Measurements from ENCODE around the gene CCDC117.
"Not testable (repeated sequence)": the region's sequence is repeated elsewhere in the genome, so short reads cannot be mapped to it uniquely, and the experiment has no call there.

Gene CCDC117

DNA sequence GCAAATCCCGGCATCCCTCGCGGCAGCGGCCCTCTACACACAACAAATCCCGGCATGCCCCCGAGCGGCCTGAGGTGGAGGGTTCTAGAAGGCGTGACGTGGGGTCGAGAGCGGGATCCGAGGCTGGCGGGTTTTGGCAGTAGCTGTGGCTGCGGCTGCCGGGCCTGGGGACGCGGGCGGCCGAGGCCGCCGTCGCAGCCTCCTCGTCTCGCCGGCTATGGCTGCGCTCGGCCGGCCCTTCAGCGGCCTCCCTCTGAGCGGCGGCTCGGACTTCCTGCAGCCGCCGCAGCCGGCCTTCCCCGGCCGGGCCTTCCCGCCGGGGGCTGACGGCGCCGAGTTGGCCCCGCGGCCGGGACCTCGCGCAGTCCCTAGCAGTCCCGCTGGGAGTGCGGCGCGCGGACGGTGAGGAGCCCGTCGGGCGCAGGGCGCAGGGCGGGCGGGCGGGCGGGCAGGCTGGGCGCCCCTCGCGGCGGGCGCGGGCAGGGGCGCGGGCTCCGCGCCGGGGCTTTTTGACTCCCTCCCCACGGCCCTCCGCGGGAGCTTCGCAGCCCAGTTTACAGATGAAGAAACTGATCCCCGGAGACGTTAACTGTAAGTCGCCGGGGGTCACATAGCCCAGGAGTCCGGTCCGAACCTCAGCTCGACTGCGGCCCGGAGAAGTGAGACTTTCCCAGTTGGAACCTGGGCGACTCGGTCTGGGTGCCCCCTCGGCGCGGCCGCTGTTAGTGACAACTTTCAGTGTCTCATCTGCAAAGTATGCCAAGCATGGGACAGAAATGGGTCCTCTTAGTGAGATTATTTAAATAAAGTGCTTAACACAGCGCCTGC lies at the start of gene CCDC117:
Gene CCDC117 (plus strand): TSS at position 63 of the 828 bp plus-strand sequence. CDS start 155 bp downstream, at position 218.
- DNase-seq (ENCODE audit: low spot score), result peak; percentile 93

DNA sequence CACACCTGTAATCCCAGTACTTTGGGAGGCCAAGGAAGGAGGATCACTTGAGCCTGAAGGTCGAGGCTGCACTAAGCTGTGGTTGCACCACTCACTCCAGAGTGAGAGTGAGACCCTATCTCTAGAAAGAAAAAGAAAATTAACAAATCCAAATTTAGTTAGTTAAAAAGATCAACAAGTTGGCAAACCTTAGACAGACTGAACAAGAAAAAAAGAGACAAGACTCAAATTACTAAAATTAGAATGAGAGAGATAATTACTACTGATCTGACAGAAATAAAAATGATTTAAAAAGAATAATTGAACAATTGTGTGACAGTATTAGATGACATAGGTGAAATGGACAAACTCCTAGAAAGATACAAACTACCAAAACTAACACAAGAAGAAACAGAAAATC lies 44.5 kb upstream of the CCDC117 start:
- DNase-seq (ENCODE audit: low spot score), result no peak

- DNase-seq (ENCODE audit: low spot score), result no peak
Measured at GRCh38 chr22:28728621-28729313, 43.7 kb upstream of the CCDC117 start.

DNA sequence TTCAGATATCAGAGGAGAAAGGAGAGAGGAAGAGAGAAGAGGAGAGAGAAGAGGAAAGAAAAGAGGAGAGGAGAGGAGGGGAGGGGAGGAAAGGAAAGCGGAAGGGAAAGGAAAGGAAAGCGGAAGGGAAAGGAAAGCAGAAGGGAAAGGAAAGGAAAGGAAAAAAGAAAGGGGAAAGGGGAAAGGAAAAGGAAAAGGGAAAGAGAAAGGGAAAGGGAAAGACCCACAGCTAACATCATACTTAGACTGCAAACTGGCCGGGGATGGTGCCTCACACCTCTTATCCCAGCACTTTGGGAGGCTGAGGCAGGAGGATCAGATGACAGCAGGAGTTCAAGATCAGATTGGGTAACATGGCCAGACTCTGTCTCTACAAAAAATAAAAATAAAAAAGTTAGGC lies 42.3 kb upstream of the CCDC117 start:
- DNase-seq (ENCODE audit: low spot score), result no peak

- DNase-seq (ENCODE audit: low spot score), result no peak
Measured at GRCh38 chr22:28734393-28734792, 38.1 kb upstream of the CCDC117 start.

DNA sequence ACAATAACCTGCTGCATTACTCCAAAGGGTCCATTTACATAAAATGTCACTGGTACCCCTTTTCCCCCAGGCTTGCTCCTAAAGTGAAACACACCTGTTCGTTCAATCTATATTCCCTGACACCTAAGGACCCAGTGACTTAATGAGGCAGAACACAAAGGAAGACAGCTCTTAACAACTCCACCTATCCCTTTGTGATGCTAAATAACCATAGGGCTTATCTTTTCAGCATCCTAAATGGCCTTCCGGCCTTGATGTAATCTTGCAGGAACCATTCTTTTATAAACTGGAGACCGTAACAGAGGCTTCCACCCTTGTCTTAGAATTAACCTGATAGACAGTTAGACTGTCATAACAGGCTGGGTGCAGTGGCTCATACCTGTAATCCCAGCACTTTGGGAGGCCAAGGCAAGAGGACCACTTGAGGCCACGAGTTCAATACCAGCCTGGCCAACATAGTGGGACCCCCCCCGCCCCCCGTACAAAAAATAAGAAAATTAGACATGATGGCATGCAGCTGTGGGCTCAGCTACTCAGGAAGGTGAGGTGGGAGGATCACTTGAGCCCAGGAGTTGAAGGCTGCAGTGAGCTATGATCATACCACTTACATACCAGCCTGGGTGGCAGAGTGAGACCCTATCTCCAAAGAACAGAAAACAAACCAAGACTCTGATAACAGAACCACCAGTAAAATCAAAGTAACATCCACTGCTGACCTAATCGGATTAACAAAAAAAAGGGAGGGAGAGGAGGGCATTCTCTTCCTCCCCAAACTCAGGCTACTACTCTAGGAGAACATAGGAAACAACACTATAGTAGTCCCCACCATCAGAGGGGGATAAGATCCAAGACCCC lies 36.0 kb upstream of the CCDC117 start:
- DNase-seq (ENCODE audit: low spot score), result no peak

GRCh38 chr22:28737701-28738100 lies 34.8 kb upstream of the CCDC117 start:
- no peak for DNase-seq (ENCODE audit: low spot score)

DNA sequence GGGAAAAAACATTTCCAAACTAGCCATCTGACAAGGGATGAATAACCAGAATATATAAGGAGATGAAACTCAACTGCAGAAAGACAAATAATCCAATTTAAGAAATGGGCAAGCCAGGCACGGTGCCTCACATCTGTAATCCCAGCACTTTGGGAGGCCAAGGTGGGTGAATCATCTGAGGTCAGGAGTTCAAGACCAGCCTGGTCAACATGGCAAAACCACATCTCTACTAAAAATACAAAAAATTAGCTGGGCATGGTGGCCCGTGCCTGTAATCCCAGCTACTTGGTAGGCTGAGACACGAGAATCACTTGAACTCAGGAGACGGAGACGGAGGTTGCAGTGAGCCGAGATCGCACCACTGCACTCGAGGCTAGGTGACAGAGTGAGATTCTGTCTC lies 33.6 kb upstream of the CCDC117 start:
- not testable (repeated sequence) for DNase-seq (ENCODE audit: low spot score)

DNA sequence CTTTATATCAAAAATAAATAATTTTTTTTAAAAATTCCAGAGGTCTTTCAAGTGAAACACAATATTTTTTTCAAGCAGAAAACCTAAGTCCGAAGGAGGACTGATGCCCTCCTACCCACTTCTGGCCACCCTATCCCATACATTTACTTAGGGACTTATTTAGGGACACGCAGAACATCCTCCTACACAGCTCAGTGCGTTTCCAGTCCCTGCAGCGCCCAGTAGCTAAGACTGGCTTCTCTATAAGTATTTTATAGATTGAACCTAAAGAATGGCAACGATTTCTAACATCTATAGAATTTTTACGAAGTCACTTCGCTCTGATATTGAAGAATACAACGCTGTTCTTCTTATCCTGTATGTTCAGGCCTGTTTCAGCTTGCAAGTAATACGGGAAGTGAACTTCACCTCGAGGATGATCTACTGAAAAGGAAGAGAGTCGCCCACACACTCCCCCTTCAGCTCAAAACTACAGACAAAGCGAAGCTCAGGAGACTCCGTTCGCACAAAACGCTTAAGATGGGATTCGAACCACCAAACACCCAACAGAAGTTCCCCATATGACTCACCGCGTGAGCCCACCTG lies 31.2 kb upstream of the CCDC117 start:
- no peak for DNase-seq (ENCODE audit: low spot score)

- DNase-seq (ENCODE audit: low spot score), result peak; percentile 98
Measured at GRCh38 chr22:28741785-28742561, 30.5 kb upstream of the CCDC117 start, which contains the start of the genes CHEK2 and HSCB. Gene CHEK2 (minus strand): TSS chr22:28741820. CDS start chr22:28734721, 7,099 bp downstream. Gene HSCB (plus strand): TSS chr22:28742039. CDS start chr22:28742096, 57 bp downstream.

- no peak for DNase-seq (ENCODE audit: low spot score)
Measured at GRCh38 chr22:28742562-28742962, 29.9 kb upstream of the CCDC117 start.

DNA sequence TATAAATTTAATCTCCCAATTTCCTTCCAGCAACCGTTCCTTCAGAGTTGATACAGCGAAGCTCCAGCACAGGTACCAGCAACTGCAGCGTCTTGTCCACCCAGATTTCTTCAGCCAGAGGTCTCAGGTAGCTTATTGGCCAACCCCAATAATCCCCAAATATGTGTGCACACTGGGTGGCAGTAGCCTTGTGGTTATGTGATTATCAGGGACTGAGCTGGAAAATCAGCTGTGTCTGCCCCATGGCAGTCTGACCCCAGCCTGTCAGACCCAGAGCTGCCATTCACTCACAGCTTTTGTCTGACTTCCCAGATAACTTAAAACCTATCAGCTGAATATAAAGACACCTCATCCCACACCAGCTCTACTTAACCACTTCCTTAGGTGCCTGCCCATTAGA lies 28.6 kb upstream of the CCDC117 start:
- no peak for DNase-seq (ENCODE audit: low spot score)

DNA sequence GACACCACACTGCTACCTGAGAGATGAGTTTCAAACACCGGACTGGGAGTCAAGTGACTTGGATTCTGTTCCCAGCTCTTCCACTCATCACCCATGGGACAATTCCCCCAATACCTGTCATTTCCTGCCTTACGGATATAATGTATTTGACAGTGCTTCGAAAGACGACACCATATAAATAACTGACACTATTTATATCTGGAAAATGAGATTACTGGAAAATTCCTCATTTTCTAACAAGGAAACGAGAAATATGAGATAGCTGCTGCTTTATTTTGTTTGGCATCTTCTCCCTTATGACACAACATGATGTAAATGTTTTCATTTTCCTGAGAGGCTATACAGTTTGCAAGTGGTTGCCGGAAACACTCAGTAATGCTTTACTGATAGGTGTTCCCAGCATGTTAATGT lies 22.0 kb upstream of the CCDC117 start:
- DNase-seq (ENCODE audit: low spot score), result no peak

- not testable (repeated sequence) for DNase-seq (ENCODE audit: low spot score)
Measured at GRCh38 chr22:28754512-28754911, 18.0 kb upstream of the CCDC117 start.

DNA sequence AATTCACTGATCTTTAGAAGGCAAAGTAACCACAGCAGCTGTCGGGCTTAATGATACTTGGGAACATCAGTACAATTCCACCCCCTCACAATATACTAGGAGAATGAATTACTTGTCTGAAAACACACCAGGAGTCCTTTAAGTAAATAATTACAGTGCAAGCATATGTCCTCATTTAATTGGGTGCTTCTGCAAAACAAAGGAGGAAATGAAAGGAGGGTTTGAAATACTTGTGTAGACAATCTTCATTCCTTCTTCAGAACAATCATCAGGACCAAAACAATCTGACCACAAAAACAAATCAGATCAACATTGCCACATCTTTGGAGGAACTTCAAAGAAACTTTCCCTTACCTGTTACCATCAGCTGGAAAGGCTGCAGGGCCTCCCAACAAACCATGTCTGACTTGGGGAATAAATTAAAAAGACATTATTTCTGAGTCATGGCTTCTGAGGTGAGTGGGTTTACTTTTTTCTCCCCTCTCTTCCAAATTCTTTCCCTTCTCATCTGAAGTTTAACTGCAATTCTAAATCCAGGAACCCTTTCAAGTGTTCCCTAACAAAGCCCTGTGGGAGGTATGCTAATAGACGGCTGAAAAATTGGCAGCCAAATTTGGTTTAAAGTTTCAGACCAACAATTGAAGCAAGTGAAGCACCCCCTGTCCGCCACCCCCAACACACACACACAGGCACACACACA lies 12.5 kb upstream of the CCDC117 start:
- DNase-seq (ENCODE audit: low spot score), result no peak

GRCh38 chr22:28761449-28761755 lies 11.1 kb upstream of the CCDC117 start:
- DNase-seq (ENCODE audit: low spot score), result no peak

DNA sequence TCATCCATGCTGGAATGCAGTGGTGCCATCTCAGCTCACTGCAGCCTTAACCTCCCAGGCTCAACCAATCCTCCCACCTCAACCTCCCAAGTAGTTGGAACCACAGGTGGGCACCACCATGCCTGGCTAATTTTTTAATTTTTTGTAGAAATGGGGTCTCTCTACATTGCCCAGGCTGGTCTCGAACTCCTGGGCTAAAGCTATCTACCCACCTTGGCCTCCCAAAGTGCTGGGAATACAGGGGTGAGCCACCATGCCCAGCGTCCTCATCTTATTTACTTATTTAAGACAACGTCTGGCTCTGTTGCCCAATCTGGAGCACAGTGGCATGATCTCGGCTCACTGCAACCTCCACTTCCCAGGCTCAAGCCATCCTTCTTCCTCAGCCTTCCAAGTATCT lies 10.5 kb upstream of the CCDC117 start:
- DNase-seq (ENCODE audit: low spot score), result not testable (repeated sequence)

DNA sequence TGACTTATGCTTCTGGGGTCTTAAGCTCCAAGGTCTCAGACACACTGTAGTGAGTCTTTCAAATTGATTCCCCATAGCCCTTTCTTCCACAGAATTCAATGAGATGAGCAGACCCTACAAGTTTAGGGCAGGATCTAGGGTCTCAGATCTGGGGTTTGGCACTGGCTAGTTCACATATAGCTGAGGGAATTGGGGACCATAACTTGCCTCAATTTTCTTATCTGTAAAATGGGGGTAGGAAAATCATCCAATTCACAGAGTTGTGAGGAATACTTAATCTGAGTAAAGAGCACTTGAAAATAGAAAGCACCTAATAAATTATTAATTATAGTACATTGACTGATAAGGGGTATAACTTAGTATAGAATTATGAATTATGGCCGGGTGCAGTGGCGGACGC lies 5.9 kb upstream of the CCDC117 start:
- DNase-seq (ENCODE audit: low spot score), result no peak

DNA sequence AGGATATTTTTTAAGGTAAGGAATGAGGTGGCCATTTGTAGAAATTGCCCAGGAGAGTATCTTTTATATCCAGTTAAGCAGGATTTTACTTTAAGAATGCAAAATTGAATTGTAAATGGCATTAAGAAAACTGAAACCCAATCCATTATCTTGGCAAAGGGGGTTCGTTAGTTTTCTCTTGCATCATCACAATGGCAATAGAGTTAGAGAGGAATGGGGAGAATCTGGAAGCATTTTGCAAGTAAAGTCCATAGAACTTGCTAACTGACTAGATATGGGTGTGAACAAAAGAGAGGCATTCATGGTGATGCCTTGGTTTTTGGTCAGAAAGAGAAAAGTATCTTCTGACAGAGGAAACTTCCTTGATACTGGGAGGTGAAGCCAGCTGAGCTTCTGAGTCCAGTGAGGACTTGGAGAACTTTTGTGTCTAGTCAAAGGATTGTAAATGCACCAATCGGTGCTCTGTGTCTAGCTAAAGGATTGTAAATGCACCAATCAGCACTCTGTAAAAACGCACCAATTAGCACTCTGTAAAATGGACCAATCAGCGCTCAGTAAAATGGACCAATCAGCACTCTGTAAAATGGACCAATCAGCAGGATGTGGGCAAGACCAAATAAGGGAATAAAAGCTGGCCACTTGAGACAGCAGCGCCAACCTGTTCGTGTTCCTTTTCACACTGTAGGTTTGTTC lies 3.6 kb upstream of the CCDC117 start:
- no peak for DNase-seq (ENCODE audit: low spot score)
